Osteoblast (primary cell): Measurements from ENCODE around the gene LIPN. TPM values are rescaled to one million over a fixed set of nuclear protein-coding genes. Genes with fewer than 3 reads are reported as not detected.
A peak's percentile ranks its signal among the peaks of the same experiment; 100 is the strongest.

Experiments
- DNase-seq: peaks from one replicate; pipeline ENCODE4 v3.0.0; 2011; ENCODE audit warnings: low spot score, mixed read lengths; ENCODE audit not compliant: insufficient read length; ENCODE audit errors: missing footprints
- H2AFZ ChIP-seq: 2 replicates; pipeline ENCODE4 v1.6.0; 2011; ENCODE audit warnings: mild to moderate bottlenecking, low read length
- H3K27ac ChIP-seq: 2 replicates; pipeline ENCODE4 v1.5.1; 2011; ENCODE audit warnings: mild to moderate bottlenecking, low read depth, low read length, moderate library complexity
- H3K27me3 ChIP-seq: 2 replicates; pipeline ENCODE4 v1.6.0; 2012; ENCODE audit warnings: mild to moderate bottlenecking, control low read depth, inconsistent platforms, low read length, moderate library complexity; ENCODE audit not compliant: insufficient read depth
- H3K36me3 ChIP-seq: 2 replicates; pipeline ENCODE4 v1.5.1; 2011; ENCODE audit warnings: mild to moderate bottlenecking, low read length, control low read depth, moderate library complexity; ENCODE audit not compliant: insufficient read depth
- H3K4me1 ChIP-seq: 2 replicates; pipeline ENCODE4 v1.5.1; 2011; ENCODE audit warnings: mild to moderate bottlenecking, low read length, control low read depth, moderate library complexity; ENCODE audit not compliant: insufficient read depth
- H3K4me2 ChIP-seq: 2 replicates; pipeline ENCODE4 v1.6.0; 2011; ENCODE audit warnings: mild to moderate bottlenecking, low read length; ENCODE audit not compliant: insufficient read depth
- H3K4me3 ChIP-seq: fragments of 200-600 bp; sonication (generic); 3 replicates; pipeline ENCODE4 v1.5.1; 2012; ENCODE audit warnings: mild to moderate bottlenecking, low read length, inconsistent platforms; ENCODE audit not compliant: insufficient read depth
- H3K79me2 ChIP-seq: 2 replicates; pipeline ENCODE4 v1.6.0; 2012; ENCODE audit warnings: mild to moderate bottlenecking, low read length, control low read depth, inconsistent platforms; ENCODE audit not compliant: insufficient read depth
- H3K9me3 ChIP-seq: 2 replicates; pipeline ENCODE4 v1.5.1; 2011; ENCODE audit warnings: low read depth, low read length, control low read depth
- H4K20me1 ChIP-seq: 2 replicates; pipeline ENCODE4 v1.6.0; 2012; ENCODE audit warnings: mild to moderate bottlenecking, low read length, control low read depth; ENCODE audit not compliant: insufficient read depth
- total RNA-seq: library from RNA; depleted of rRNA; stranded (reverse); fragments of >200 nt; gene quantifications from 2 replicates; pipeline ENCODE4 v1.2.3, GENCODE V29; 2012
- TF ChIP-seq, protein P1 (sequence below): IDR thresholded peaks from 2 replicates; pipeline ENCODE4 v1.5.1; 2011; ENCODE audit warnings: mild to moderate bottlenecking, low read depth, low read length, moderate library complexity; ENCODE audit errors: extremely low read depth

The LIPN gene
- total RNA-seq, 1 donor, result not detected

DNA sequence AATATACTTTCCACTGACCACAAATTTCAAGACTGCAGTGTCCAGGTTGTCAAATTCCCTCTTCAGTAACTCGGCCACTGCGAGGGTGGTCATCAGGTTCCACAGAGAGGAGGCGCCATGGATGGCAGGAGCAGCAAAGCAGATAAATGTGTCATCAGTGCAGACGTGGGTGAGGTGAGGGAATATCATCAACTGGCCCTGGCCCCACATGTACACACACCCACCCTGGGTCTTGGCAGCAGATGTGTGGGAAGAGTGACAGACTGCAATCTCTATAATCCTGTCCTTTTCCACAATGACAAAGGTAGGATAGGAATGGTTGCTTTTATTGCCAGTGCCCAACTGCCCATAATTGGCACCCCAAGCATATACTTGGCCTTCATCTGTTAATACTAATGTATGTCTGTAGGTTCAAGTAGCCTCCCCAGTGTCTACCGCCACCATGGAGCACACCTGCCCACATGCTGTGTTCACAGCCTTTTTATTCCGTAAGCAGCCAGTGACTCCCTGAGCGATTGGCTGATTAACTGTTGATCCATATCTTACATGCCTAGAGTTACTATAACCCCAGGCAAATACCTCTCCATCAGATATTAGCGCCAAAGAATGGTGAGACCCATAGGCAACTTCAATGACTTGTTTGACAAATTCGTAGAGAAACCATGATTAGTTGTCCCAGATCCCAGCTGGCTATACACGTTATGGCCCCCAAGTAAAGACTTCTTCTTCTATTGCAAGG lies 26.4 kb downstream of the LIPN start:
- Histone ChIP-seq H3K27ac (no peak overlapping the region), H3K4me3 (no peak overlapping the region), H3K79me2 (no peaks in the 10 kb centered on the region), H3K4me2 (no peak overlapping the region), H2AFZ (no peak overlapping the region), H3K9me3 (no peaks in the 10 kb centered on the region), H3K36me3 (no peaks in the 10 kb centered on the region), H3K4me1 (no peaks in the 10 kb centered on the region), H3K27me3 (no peaks in the 10 kb centered on the region), H4K20me1 (no peaks in the 10 kb centered on the region)
- TF ChIP-seq, protein P1, sequence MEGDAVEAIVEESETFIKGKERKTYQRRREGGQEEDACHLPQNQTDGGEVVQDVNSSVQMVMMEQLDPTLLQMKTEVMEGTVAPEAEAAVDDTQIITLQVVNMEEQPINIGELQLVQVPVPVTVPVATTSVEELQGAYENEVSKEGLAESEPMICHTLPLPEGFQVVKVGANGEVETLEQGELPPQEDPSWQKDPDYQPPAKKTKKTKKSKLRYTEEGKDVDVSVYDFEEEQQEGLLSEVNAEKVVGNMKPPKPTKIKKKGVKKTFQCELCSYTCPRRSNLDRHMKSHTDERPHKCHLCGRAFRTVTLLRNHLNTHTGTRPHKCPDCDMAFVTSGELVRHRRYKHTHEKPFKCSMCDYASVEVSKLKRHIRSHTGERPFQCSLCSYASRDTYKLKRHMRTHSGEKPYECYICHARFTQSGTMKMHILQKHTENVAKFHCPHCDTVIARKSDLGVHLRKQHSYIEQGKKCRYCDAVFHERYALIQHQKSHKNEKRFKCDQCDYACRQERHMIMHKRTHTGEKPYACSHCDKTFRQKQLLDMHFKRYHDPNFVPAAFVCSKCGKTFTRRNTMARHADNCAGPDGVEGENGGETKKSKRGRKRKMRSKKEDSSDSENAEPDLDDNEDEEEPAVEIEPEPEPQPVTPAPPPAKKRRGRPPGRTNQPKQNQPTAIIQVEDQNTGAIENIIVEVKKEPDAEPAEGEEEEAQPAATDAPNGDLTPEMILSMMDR, result no peak
- DNase-seq, result no peak

DNA sequence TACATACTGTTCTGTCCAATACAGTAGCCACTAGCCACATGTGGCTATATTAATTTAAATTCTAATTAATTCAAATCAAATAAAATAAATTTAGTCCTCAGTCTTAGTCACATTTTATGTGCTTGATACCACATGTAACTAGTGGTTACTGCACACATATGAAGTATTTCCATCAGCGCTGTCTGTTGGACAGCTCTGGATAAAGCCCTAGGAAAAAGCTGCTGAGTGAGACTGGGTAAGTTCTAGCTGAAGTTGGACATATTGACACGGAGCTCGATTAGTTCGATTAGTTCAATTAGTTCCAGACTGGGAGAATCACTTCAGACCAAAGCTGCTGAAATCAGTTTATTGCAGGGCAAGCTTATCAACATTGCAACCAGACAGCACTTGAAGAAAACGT lies 27.6 kb downstream of the LIPN start:
- Histone ChIP-seq H3K27me3 (no peaks in the 10 kb centered on the region), H4K20me1 (no peaks in the 10 kb centered on the region), H3K9me3 (no peaks in the 10 kb centered on the region), H3K27ac (no peak overlapping the region), H3K4me2 (no peak overlapping the region), H3K79me2 (no peaks in the 10 kb centered on the region), H3K36me3 (no peaks in the 10 kb centered on the region), H2AFZ (no peak overlapping the region), H3K4me3 (no peak overlapping the region), H3K4me1 (peaks cover 7% of the 10 kb centered on the region)
- TF ChIP-seq, protein P1, result no peak
- no peak for DNase-seq

DNA sequence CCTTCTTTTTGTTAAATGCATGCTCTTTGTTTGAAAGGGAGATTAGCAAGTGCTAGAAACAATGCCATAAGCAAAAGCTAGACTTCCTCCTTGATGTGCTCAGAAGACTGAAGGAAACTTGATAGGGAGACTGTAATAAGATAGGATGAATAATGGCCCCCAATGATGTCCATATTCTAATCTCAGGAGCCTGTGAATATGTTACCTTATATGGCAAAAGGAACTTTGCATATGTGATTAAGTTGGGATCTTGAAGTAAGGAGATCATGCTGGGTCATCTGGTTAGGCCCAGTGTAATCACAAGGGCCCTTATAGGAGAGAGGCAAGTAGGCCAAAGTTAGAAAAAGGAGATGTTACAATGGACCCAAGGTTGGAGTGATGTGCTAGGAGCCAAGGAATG lies 29.1 kb downstream of the LIPN start:
- Histone ChIP-seq H3K9me3 (no peaks in the 10 kb centered on the region), H3K4me1 (peaks cover 21% of the 10 kb centered on the region), H3K36me3 (no peaks in the 10 kb centered on the region), H3K27ac (no peak overlapping the region), H2AFZ (no peak overlapping the region), H3K79me2 (no peaks in the 10 kb centered on the region), H3K4me3 (no peak overlapping the region), H4K20me1 (no peaks in the 10 kb centered on the region), H3K4me2 (no peak overlapping the region), H3K27me3 (no peaks in the 10 kb centered on the region)
- no peak for DNase-seq
- TF ChIP-seq, protein P1, result no peak

DNA sequence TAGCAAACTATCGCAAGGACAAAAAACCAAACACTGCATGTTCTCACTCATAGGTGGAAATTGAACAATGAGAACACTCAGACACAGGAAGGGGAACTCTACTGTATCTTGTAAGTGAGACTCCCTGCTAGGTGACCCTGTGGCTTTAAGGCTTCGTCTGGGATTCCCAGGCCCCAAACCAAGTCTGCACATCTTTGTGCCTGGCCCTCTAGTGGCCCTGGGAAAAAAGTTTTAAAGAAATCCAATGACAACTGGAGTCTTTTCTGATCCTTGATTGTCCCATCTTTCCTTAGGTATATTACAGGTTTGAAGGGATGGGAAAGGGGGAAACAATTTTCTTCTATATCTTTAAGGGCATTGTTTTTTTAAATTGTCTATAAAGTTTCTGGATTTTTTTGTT lies 32.1 kb downstream of the LIPN start:
- H4K20me1 ChIP-seq, result no peaks in the 10 kb centered on the region
- no peak for DNase-seq
- no peaks in the 10 kb centered on the region for H3K9me3 ChIP-seq
- H3K79me2 ChIP-seq, result no peaks in the 10 kb centered on the region
- H3K4me1 ChIP-seq, result peaks cover 32% of the 10 kb centered on the region
- H2AFZ ChIP-seq, result no peak overlapping the region
- H3K27me3 ChIP-seq, result no peaks in the 10 kb centered on the region
- H3K4me2 ChIP-seq, result no peak overlapping the region
- no peak overlapping the region for H3K4me3 ChIP-seq
- no peaks in the 10 kb centered on the region for H3K36me3 ChIP-seq
- H3K27ac ChIP-seq, result no peak overlapping the region
- TF ChIP-seq, protein P1, result peak; percentile 56
